ENCODE data around the gene ADD2.
"Not testable (repeated sequence)": the region's sequence is repeated elsewhere in the genome, so short reads cannot be mapped to it uniquely, and the experiment has no call there.

ADD2 gene

GRCh38 chr2:70647873-70648481 lies 120.0 kb downstream of the ADD2 start:
- peak; percentile 56 to 81 (median 62) for DNase-seq (ENCODE audit: low read depth in 2 of 3, low spot score in 1 of 3)

GRCh38 chr2:70646420-70646818 lies 121.6 kb downstream of the ADD2 start:
- DNase-seq (ENCODE audit: low read depth in 2 of 3, low spot score in 1 of 3), result no peak

GRCh38 chr2:70645733-70646419 lies 122.1 kb downstream of the ADD2 start:
- no peak for DNase-seq (ENCODE audit: low read depth in 2 of 3, low spot score in 1 of 3)

- DNase-seq (ENCODE audit: low read depth in 2 of 3, low spot score in 1 of 3), result peak in 2 of 3 donors; percentile 18 to 29
These were observed 124.3 kb downstream of the ADD2 start for GRCh38 chr2:70643715-70644114.

- DNase-seq (ENCODE audit: low read depth in 2 of 3, low spot score in 1 of 3), result no peak
These were observed 126.7 kb downstream of the ADD2 start for GRCh38 chr2:70641263-70641784.

- no peak for DNase-seq (ENCODE audit: low read depth in 2 of 3, low spot score in 1 of 3)
These were observed 128.1 kb downstream of the ADD2 start for GRCh38 chr2:70639841-70640436.

GRCh38 chr2:70638561-70638960 lies 129.4 kb downstream of the ADD2 start:
- no peak for DNase-seq (ENCODE audit: low read depth in 2 of 3, low spot score in 1 of 3)

GRCh38 chr2:70633508-70633907 lies 134.5 kb downstream of the ADD2 start:
- DNase-seq (ENCODE audit: low read depth in 2 of 3, low spot score in 1 of 3), result no peak

- DNase-seq (ENCODE audit: low read depth in 2 of 3, low spot score in 1 of 3), result no peak
These were observed 135.0 kb downstream of the ADD2 start for GRCh38 chr2:70632966-70633365.

GRCh38 chr2:70632388-70632787 lies 135.6 kb downstream of the ADD2 start:
- no peak for DNase-seq (ENCODE audit: low read depth in 2 of 3, low spot score in 1 of 3)

- DNase-seq (ENCODE audit: low read depth in 2 of 3, low spot score in 1 of 3), result no peak
These were observed 137.2 kb downstream of the ADD2 start for GRCh38 chr2:70630761-70631160.

GRCh38 chr2:70627211-70627898 lies 140.6 kb downstream of the ADD2 start:
- DNase-seq (ENCODE audit: low read depth in 2 of 3, low spot score in 1 of 3), result no peak

GRCh38 chr2:70626254-70626990 lies 141.6 kb downstream of the ADD2 start:
- DNase-seq (ENCODE audit: low read depth in 2 of 3, low spot score in 1 of 3), result no peak

GRCh38 chr2:70621536-70621935 lies 146.5 kb downstream of the ADD2 start:
- DNase-seq (ENCODE audit: low read depth in 2 of 3, low spot score in 1 of 3), result not testable (repeated sequence)

- DNase-seq (ENCODE audit: low read depth in 2 of 3, low spot score in 1 of 3), result no peak
These were observed 148.0 kb downstream of the ADD2 start for GRCh38 chr2:70620020-70620419.

- no peak for DNase-seq (ENCODE audit: low read depth in 2 of 3, low spot score in 1 of 3)
These were observed 148.8 kb downstream of the ADD2 start for GRCh38 chr2:70619167-70619566.

GRCh38 chr2:70616168-70616694 lies 151.8 kb downstream of the ADD2 start:
- no peak for DNase-seq (ENCODE audit: low read depth in 2 of 3, low spot score in 1 of 3)

GRCh38 chr2:70615222-70615621 lies 152.8 kb downstream of the ADD2 start:
- no peak for DNase-seq (ENCODE audit: low read depth in 2 of 3, low spot score in 1 of 3)

- no peak for DNase-seq (ENCODE audit: low read depth in 2 of 3, low spot score in 1 of 3)
These were observed 154.5 kb downstream of the ADD2 start for GRCh38 chr2:70613521-70613920.

GRCh38 chr2:70612574-70612973 lies 155.4 kb downstream of the ADD2 start:
- no peak for DNase-seq (ENCODE audit: low read depth in 2 of 3, low spot score in 1 of 3)

GRCh38 chr2:70608373-70608772 lies 159.6 kb downstream of the ADD2 start:
- no peak for DNase-seq (ENCODE audit: low read depth in 2 of 3, low spot score in 1 of 3)
